K562 (cell line): ENCODE data around the gene DNAJB7. TPM values are rescaled to one million over a fixed set of nuclear protein-coding genes. Genes with fewer than 3 reads are reported as not detected.
A peak's percentile ranks its signal among the peaks of the same experiment; 100 is the strongest.

Experiments used
- BCOR ChIP-seq: fragments of 450-650 bp; IDR thresholded peaks from 2 replicates; pipeline ENCODE4 v1.6.1; 2016
- CBX1 ChIP-seq: sonication (generic); IDR thresholded peaks from 2 replicates; pipeline ENCODE4 v1.6.1; 2016; ENCODE audit warnings: antibody characterized with exemption, low read depth, mild to moderate bottlenecking
- FIP1L1 ChIP-seq: fragments of 200-400 bp; formaldehyde crosslinking; IDR thresholded peaks from 2 replicates; pipeline ENCODE4 v1.6.1; 2018; ENCODE audit warnings: mild to moderate bottlenecking, low read depth, low read length; ENCODE audit not compliant: poor library complexity, severe bottlenecking
- HDAC8 ChIP-seq: fragments of 450-650 bp; IDR thresholded peaks from 2 replicates; pipeline ENCODE4 v1.6.1; 2016; ENCODE audit warnings: mild to moderate bottlenecking, missing genetic modification characterization, moderate library complexity, missing compliant biosample characterization
- KDM5B ChIP-seq: fragments of 200-600 bp; sonication (generic); IDR thresholded peaks from 2 replicates; pipeline ENCODE4 v1.6.1; 2012; ENCODE audit warnings: low read depth, mild to moderate bottlenecking, moderate library complexity, low read length, control low read depth, inconsistent platforms; ENCODE audit not compliant: insufficient replicate concordance
- NFXL1 ChIP-seq: fragments of 450-650 bp; formaldehyde crosslinking; IDR thresholded peaks from 2 replicates; pipeline ENCODE4 v1.4.0; 2021; ENCODE audit warnings: mild to moderate bottlenecking
- PTBP1 ChIP-seq: fragments of 200-400 bp; formaldehyde crosslinking; IDR thresholded peaks from 2 replicates; pipeline ENCODE4 v1.6.1; 2017; ENCODE audit warnings: low read depth, low read length
- RBBP5 ChIP-seq: fragments of 200-600 bp; sonication (generic); IDR thresholded peaks from 2 replicates; pipeline ENCODE4 v1.6.1; 2012; ENCODE audit warnings: borderline replicate concordance, mild to moderate bottlenecking, low read length, control low read depth, inconsistent platforms; ENCODE audit not compliant: insufficient read depth, poor library complexity, severe bottlenecking
- SMAD2 ChIP-seq: fragments of 150-350 bp; IDR thresholded peaks from 2 replicates; pipeline ENCODE4 v1.6.1; 2014; ENCODE audit warnings: low read depth, mild to moderate bottlenecking, low read length
- SREBF2 ChIP-seq: sonication (generic); formaldehyde crosslinking; IDR thresholded peaks from 2 replicates; pipeline ENCODE4 v1.4.0; 2020; ENCODE audit warnings: mild to moderate bottlenecking, missing genetic modification reagents
- SRSF9 ChIP-seq: fragments of 200-400 bp; formaldehyde crosslinking; IDR thresholded peaks from 2 replicates; pipeline ENCODE4 v1.6.1; 2017; ENCODE audit warnings: low read depth, low read length, borderline replicate concordance
- ZNF197 ChIP-seq: fragments of 200-800 bp; sonication (Bioruptor generic); IDR thresholded peaks from 2 replicates; pipeline ENCODE4 v1.6.1; 2016; ENCODE audit warnings: low read depth, missing genetic modification characterization, missing compliant biosample characterization
- ZNF239 ChIP-seq: fragments of 250-450 bp; sonication (Bioruptor Pico); IDR thresholded peaks from 2 replicates; pipeline ENCODE4 v1.4.0; 2020; ENCODE audit warnings: mild to moderate bottlenecking
- ZNF354B ChIP-seq: fragments of 250-450 bp; sonication (Bioruptor Pico); IDR thresholded peaks from 2 replicates; pipeline ENCODE4 v1.4.0; 2020
- ZNF644 ChIP-seq: fragments of 200-800 bp; sonication (Bioruptor generic); IDR thresholded peaks from 2 replicates; pipeline ENCODE4 v1.6.1; 2016; ENCODE audit warnings: low read depth, missing genetic modification characterization, missing compliant biosample characterization
- polyA plus RNA-seq, 8 experiments: library from polyadenylated mRNA; depleted of rRNA in 4 of 8; stranded (reverse) in 5 of 8; unstranded in 3 of 8; fragments of >200 nt; fragmentation: Nextera tagmentation in 2 of 8; fragmentation: Illumina TruSeq in 1 of 8; extraction: Ambion mirVana in 2 of 8; extraction: Trizol in 1 of 8; gene quantifications; 2 replicates each; pipeline versions ENCODE4 v1.2.1 to v1.2.3, GENCODE V29; 2011 to 2014; ENCODE audit warnings: inconsistent platforms in 1 of 8, missing spikeins in 1 of 8
- total RNA-seq, 7 experiments: library from RNA; depleted of rRNA in 6 of 7; stranded (reverse); fragments of >200 nt in 6 of 7; fragmentation: Illumina TruSeq in 2 of 7; extraction: Trizol in 2 of 7; gene quantifications; 2 replicates each; pipeline versions ENCODE4 v1.2.1 to v1.2.3, GENCODE V29; 2011 to 2021; ENCODE audit warnings: low replicate concordance in 1 of 7
- TF ChIP-seq, protein P1 (sequence below): IDR thresholded peaks from 2 replicates; pipeline ENCODE4 v1.6.1; 2012; ENCODE audit warnings: low read depth, low read length, improper control_type of control experiment, borderline replicate concordance
- TF ChIP-seq, protein P2 (sequence below): fragments of 250-450 bp; sonication (Bioruptor Pico); IDR thresholded peaks from 2 replicates; pipeline ENCODE4 v1.5.1; 2021; ENCODE audit warnings: mild to moderate bottlenecking
- TF ChIP-seq, protein P3 (sequence below): fragments of 250-450 bp; sonication (Bioruptor Pico); IDR thresholded peaks from 2 replicates; pipeline ENCODE4 v1.4.0; 2020; ENCODE audit warnings: mild to moderate bottlenecking, moderate library complexity
- TF ChIP-seq, protein P4 (sequence below): sonication (generic); formaldehyde crosslinking; IDR thresholded peaks from 2 replicates; pipeline ENCODE4 v1.4.0; 2020; ENCODE audit warnings: mild to moderate bottlenecking, missing genetic modification reagents
- TF ChIP-seq, protein P5 (sequence below): sonication (generic); formaldehyde crosslinking; IDR thresholded peaks from 2 replicates; pipeline ENCODE4 v1.9.0; 2022; ENCODE audit warnings: mild to moderate bottlenecking, missing genetic modification reagents

The DNAJB7 gene
- total and polyA plus RNA-seq, 9 of the 15 experiments (the other 6 are each of a cell fraction or from before 2014, with no cell fraction given) = 0.13 to 0.21 TPM; not detected in 7

DNA sequence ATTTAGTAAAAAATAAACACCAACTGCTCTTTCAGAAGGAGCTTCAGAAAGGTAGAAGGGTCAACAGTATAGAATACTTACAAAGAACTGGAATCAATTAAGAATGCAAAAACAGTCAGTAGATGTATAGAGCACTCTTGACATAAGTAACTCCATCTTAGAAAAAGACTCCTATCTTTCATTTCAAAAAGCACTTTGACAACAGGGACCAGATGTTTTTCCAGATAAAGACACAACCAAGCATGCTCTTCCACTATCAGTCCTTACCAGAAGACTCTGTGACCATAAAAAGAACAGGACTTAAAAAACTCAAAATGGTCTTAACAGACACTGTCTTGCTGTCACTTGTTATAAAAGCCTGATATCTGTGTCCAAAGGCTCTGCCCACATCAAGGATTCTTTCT is 48.0 kb downstream of the DNAJB7 start (continued):
- TF ChIP-seq ZNF644 (tag) (peak; percentile 100), FIP1L1 (no peak), ZNF197 (CRISPR knock-in tag) (peak; percentile 100), KDM5B (no peak), SMAD2 (no peak), ZNF239 (CRISPR knock-in tag) (peak; percentile 98), RBBP5 (no peak), PTBP1 (no peak), CBX1 (no peak), SRSF9 (no peak), BCOR (peak; percentile 49; the same call in 1 of the 2 replicates), ZNF354B (CRISPR knock-in tag) (peak; percentile 99), SREBF2 (CRISPR knock-in tag) (no peak), NFXL1 (CRISPR knock-in tag) (peak; percentile 99), HDAC8 (peak; percentile 99)
- TF ChIP-seq, protein P1, sequence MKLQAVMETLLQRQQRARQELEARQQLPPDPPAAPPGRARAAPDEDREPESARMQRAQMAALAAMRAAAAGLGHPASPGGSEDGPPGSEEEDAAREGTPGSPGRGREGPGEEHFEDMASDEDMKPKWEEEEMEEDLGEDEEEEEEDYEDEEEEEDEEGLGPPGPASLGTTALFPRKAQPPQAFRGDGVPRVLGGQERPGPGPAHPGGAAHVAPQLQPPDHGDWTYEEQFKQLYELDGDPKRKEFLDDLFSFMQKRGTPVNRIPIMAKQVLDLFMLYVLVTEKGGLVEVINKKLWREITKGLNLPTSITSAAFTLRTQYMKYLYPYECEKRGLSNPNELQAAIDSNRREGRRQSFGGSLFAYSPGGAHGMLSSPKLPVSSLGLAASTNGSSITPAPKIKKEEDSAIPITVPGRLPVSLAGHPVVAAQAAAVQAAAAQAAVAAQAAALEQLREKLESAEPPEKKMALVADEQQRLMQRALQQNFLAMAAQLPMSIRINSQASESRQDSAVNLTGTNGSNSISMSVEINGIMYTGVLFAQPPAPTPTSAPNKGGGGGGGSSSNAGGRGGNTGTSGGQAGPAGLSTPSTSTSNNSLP = peak; percentile 74
- TF ChIP-seq, protein P2, sequence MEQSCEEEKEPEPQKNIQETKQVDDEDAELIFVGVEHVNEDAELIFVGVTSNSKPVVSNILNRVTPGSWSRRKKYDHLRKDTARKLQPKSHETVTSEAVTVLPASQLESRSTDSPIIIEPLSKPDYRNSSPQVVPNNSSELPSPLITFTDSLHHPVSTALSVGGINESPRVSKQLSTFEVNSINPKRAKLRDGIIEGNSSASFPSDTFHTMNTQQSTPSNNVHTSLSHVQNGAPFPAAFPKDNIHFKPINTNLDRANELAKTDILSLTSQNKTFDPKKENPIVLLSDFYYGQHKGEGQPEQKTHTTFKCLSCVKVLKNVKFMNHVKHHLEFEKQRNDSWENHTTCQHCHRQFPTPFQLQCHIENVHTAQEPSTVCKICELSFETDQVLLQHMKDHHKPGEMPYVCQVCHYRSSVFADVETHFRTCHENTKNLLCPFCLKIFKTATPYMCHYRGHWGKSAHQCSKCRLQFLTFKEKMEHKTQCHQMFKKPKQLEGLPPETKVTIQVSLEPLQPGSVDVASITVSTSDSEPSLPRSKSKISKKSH (CRISPR knock-in tag) = peak; percentile 99
- TF ChIP-seq, protein P3, sequence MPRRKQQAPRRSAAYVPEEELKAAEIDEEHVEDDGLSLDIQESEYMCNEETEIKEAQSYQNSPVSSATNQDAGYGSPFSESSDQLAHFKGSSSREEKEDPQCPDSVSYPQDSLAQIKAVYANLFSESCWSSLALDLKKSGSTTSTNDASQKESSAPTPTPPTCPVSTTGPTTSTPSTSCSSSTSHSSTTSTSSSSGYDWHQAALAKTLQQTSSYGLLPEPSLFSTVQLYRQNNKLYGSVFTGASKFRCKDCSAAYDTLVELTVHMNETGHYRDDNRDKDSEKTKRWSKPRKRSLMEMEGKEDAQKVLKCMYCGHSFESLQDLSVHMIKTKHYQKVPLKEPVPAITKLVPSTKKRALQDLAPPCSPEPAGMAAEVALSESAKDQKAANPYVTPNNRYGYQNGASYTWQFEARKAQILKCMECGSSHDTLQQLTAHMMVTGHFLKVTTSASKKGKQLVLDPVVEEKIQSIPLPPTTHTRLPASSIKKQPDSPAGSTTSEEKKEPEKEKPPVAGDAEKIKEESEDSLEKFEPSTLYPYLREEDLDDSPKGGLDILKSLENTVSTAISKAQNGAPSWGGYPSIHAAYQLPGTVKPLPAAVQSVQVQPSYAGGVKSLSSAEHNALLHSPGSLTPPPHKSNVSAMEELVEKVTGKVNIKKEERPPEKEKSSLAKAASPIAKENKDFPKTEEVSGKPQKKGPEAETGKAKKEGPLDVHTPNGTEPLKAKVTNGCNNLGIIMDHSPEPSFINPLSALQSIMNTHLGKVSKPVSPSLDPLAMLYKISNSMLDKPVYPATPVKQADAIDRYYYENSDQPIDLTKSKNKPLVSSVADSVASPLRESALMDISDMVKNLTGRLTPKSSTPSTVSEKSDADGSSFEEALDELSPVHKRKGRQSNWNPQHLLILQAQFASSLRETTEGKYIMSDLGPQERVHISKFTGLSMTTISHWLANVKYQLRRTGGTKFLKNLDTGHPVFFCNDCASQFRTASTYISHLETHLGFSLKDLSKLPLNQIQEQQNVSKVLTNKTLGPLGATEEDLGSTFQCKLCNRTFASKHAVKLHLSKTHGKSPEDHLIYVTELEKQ (CRISPR knock-in tag) = peak; percentile 99
- TF ChIP-seq, protein P4, sequence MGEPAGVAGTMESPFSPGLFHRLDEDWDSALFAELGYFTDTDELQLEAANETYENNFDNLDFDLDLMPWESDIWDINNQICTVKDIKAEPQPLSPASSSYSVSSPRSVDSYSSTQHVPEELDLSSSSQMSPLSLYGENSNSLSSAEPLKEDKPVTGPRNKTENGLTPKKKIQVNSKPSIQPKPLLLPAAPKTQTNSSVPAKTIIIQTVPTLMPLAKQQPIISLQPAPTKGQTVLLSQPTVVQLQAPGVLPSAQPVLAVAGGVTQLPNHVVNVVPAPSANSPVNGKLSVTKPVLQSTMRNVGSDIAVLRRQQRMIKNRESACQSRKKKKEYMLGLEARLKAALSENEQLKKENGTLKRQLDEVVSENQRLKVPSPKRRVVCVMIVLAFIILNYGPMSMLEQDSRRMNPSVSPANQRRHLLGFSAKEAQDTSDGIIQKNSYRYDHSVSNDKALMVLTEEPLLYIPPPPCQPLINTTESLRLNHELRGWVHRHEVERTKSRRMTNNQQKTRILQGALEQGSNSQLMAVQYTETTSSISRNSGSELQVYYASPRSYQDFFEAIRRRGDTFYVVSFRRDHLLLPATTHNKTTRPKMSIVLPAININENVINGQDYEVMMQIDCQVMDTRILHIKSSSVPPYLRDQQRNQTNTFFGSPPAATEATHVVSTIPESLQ = no peak
- TF ChIP-seq, protein P5, sequence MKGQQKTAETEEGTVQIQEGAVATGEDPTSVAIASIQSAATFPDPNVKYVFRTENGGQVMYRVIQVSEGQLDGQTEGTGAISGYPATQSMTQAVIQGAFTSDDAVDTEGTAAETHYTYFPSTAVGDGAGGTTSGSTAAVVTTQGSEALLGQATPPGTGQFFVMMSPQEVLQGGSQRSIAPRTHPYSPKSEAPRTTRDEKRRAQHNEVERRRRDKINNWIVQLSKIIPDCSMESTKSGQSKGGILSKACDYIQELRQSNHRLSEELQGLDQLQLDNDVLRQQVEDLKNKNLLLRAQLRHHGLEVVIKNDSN (CRISPR knock-in tag) = no peak
